ENCODE data around the gene CTIF.
A peak's percentile ranks its signal among the peaks of the same experiment; 100 is the strongest.

DNA sequence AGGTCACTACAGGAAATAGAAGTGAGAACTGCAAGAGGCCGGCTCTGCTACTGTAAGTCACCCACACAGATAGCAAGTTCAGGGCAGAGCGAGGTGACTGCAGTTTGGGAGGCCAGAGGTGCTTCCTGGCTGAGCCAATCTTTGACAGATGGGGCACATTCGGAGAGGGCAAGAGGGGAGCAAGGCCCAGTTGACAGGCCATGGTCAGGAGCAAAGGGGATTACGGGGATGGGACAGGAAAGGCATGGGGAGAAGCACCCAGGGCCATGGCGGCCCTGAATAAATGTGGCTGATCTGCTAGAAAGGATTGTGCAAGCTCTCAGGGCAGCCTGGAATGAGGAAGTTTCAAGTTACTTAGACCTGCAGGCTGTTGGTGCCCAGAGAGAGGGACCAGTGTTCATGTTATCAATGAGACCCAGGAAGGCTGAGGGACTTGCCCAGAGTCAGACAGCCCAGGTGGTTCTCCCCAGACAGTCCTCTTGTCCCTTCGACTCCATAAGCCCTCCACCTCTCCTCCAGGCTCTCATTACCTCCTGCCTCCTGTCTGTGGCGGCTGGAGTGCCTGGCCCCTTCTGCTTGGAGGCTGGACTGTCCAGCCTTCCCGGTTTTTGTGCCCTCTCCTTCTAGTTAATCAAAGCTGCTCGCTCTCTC, 123.3 kb downstream of the CTIF start:
- TF ChIP-seq POLR2A (IDR thresholded peaks at IDR 0.05) (peak in 1 of 4 donors; percentile 11), EP300 (IDR thresholded peaks at IDR 0.05) (no peak)
